GM21723 (cell line): ENCODE data around the gene TBC1D5.
"Not testable (repeated sequence)": the region's sequence is repeated elsewhere in the genome, so short reads cannot be mapped to it uniquely, and the experiment has no call there.

Experiments used
- ATAC-seq: cut with Tn5 transposase; IDR thresholded peaks from one replicate; pipeline ENCODE4 v1.9.1; 2021; ENCODE audit warnings: mild to moderate bottlenecking, moderate library complexity; ENCODE audit not compliant: unreplicated experiment

TBC1D5 gene

DNA sequence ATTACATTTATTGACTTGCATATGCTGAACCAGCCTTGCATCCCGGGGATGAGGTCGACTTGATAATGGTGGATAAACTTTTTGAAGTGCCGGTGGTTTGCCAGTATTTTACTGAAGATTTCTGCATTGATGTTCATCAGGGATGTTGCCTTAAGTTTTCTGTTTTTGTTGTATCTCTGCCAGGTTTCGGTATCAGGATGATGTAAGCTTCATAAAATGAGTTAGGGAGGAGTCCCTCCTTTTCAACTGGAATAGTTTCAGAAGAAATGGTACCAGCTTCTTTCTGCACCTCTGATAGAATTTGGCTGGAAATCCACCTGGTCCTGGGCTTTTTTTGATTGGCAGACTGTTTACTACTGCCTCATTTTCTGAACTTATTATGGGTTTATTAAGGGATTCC, 250.8 kb downstream of the TBC1D5 start:
- no peak for ATAC-seq

DNA sequence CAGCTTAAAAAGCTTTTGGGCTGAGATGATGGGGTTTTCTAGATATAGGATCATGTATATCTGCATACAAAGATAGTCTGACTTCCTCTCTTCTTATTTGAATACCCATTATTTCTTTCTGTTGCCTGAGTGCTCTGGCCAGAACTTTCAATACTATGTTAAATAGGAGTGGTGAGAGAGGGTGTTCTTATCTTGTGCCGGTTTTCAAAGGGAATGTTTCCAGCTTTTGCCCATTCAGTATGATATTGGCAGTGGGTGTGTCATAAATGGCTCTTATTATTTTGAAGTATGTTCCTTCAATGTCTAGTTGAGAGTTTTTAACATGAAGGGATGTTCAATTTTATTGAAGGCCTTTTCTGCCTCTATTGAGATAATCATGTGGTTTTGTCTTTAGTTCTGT, 251.2 kb downstream of the TBC1D5 start:
- ATAC-seq = not testable (repeated sequence)

DNA sequence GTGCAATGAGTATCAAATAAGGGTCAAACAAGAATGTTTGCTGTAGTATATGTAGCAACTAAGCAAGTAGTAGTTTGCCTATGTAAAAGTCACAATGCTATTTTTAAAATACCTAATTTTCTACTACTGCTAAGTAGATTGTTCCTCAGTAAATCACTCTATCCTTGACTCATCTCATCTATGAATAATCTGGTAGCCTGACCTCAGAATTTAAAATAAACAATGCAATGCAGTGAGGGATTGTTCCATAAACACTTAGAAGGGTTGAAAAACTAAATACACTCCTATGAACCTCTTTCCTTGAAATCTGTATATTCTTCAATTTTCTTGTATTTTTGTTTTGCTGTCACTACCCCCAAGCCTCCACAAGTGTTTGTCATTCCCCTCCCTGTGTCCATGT, 253.3 kb downstream of the TBC1D5 start:
- no peak for ATAC-seq

DNA sequence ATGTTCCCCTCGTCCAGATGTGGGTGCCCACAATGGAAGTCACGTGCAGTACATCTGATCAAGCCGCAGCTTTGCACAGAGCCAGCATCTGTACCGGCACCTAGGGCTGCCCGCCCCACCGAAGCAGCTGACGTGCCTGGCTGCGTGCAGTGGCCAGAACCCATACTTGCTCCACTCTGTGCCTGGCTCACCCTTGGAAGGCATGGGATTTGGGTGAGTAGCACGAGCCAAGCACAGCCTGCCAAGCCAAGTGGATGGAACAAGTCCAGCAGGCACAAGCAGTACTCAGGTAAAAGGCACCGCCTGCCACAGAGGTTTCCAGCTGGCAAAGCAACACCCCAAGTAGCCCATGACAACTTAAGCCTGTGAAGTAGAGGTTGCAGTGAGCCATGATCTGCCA, 261.3 kb downstream of the TBC1D5 start:
- no peak for ATAC-seq

DNA sequence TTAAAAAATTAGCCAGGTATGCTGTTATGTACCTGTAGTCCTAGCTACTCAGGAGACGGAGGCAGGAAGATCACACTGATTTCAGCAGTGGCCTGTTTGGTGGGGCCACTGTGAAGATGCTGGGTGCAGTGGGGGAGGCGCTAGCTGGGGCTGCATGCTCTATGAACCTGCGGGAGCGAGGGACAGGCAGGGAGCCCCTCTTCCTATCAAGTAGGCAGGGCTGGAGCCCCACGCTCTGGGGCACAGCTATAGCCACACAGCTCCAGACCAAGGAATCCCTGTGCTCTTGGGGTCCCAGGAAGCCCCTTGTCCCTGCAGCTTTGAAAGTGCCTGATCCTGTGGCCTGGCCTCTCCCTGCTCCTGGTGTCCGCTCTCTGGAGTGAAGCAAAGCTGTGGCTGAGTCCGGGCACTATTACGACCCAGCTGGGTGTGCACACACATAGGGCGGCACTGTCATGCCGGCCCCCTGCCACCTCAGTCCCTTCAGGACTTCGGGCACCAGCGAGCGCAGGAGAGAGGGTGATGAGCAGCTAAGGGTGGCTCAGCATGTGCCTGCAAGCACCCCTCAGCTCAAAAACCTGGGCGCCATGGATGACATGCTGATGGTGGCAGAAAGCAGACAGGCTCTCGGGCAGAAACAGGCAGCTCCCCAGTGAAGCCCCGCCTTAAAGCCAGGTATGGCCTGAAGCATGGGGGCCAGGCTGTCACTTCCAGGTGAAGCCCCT, 262.6 kb downstream of the TBC1D5 start:
- no peak for ATAC-seq

DNA sequence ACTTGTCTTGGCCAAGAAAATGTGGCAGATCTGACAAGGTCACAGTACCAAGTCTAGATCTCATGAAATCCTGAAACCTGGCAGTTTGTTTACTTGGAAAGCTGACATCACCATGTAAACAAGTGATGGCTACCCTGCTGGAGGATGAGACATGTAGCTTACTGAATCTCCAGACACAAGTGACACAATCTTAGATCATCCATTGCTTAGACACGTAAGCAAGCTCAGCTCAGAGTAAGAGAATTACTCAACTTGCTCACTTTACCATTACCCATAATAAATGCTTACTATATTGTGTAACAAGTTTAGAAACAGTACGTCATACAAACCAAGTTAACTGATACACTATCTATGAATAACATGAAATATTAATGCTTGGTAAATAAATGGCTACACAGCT, 263.8 kb downstream of the TBC1D5 start:
- no peak for ATAC-seq

DNA sequence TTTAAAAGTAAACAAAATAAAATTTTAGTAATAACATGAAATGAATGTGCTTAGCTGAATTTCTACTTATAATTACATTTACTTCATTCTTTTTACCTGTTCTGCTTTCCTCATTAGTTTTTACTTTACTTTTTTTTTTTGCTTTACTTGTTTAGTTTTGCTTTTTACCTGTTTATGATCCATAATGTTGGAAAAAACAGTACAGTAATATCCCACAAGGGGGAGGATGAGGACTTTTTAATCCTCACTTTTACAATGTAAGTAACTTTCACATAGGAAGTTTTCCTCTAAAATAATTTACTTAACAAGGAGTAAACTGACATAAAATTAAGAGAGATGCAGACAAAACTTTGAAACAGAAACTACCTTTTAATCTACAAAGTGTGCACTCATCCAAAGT, 268.7 kb downstream of the TBC1D5 start:
- no peak for ATAC-seq

DNA sequence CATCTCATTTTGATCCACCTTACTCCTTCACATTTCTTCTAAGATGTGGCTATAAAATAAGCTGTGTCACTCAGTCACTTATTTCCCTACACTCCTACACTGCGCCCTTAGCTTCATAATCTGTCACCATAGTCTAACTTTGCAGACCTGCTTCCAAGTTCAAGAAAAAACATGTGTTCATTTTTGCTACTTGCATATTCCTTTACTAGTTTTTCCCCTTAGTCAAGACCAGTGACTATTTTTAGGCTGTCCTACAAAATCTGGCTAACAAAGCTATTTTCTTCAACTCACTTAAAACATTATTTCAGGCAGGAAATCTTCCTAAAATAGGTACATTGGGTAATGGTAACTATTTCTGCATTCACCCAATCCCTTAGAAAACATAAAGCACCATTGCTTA, 272.5 kb downstream of the TBC1D5 start:
- no peak for ATAC-seq

DNA sequence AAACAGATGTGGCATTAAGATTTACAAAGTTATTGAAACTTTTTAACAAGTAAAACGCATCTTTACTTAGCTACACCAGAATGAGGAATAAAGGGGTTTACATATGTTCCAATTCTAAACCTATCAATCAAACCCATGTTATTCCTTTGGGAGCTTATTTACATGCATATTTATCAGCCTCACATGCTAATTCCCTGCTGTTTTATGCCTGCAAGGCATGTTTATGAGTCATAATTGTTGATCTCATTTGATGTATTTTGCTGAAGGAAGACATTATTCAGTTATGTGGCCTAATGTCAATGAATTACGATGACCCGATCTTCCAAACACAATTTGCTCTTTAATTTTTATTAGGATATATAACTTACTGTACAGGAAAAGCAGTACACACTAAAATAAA, 272.9 kb downstream of the TBC1D5 start:
- no peak for ATAC-seq

DNA sequence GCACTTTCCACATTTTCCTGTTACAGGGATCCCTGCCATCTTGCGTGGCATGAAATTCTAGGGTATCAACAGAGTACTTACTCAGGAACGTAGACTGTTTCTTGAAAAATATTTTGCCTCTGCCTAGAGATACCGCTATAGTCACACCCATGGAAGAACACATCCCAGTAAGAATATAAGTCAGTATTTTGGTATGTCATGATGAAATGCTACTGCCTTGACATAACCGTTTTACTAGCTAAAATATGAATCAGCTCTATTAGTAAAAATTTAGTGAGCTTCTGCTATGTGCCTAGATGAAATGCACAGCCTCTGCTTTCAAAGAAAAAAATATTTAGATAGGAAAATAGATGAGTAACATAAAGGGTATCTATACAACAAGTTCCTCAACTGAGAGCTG, 276.4 kb downstream of the TBC1D5 start:
- no peak for ATAC-seq

DNA sequence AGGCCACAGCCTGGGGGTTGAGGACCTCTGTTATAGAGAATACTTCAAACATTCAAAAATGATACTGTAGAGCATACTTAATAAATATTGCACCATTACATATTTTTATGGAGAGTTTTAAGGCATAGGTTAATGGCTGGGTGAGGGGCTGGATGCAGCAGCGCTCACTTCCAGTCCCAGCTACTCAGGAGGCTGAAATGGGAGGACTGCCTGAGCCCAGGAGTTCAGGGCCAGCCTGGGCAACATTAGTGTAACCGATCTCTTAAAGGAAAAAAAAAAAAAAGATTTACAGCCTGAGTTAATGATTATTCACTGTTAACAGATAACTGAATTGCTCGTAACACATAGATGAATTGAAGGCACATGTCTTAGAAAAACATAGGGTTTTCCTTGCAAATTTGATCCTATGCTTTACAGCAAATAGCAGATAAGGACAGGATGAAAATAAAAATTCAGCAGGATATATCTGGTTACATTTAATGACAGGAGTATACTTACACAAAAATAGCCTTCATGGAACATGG, 282.9 kb downstream of the TBC1D5 start:
- ATAC-seq = no peak

DNA sequence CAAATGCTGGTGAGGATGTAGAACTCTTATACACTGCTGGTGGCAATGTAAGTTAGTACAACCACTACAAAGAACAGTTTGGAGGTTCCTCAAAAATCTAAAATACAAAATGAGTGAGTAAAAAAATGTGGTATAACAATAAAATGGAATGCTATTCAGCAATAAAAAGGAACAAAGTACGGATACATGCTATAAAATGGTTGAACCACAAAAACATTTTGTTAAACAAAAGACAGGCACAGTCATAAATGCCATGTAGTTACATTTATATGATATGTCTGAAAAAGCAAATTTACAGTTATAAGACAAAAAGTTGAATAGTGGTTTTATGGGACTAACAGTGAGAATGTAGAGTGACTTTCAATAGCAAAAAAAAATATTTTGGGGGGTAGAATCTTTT, 285.8 kb downstream of the TBC1D5 start:
- ATAC-seq = no peak

DNA sequence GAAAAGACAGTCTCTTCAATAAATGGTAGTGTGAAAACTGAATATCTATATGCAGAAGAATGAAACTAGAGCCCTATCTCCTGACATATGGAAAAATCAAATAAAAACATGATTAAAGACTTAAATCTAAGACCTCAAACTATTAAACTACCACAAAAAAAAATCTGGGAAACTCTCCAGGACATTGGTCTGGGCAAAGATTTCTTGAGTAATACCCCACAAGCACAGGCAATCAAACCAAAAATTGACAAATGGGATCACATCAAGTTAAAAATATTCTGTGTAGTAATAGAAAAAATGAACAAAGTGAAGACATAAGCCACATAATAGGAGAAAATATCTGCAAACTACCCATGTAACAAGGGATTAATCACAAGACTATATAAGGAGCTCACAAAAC, 286.4 kb downstream of the TBC1D5 start:
- ATAC-seq = no peak

DNA sequence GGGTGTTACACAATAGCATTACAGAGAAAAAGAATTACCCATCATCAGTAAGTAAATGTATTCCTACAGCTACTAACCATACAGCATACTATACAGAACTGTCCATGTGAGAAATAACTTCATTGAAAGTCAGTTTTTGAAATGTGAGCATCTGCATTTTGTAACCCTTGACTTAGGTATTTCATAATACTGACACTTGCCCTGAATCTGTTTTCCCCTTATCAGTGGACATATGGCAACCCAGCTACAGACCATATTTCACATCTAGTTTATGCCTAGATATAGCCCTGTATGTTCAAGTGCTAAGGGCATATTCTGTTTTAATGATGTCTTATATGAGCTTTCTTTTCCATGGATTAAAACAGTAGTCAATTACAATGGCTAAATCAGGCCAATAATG, 297.6 kb downstream of the TBC1D5 start:
- no peak for ATAC-seq

DNA sequence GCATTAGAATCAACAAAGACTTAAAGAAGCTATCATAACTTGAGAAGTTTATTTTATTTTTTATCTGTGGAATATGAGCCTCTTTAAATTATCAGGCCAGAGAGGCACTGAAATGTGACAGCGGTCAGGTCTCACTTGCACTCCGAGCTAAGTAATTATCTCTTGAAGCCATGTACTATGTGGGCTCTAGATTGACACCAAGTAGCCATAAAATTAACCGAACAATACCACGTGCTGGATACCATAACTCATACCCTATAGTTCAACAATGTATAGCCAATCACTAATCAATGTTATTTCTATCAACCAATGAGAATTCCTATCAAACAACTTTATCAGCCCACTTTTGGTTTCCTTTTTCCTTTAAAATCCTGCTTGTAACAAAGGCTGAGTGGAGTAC, 299.3 kb downstream of the TBC1D5 start:
- ATAC-seq = no peak

DNA sequence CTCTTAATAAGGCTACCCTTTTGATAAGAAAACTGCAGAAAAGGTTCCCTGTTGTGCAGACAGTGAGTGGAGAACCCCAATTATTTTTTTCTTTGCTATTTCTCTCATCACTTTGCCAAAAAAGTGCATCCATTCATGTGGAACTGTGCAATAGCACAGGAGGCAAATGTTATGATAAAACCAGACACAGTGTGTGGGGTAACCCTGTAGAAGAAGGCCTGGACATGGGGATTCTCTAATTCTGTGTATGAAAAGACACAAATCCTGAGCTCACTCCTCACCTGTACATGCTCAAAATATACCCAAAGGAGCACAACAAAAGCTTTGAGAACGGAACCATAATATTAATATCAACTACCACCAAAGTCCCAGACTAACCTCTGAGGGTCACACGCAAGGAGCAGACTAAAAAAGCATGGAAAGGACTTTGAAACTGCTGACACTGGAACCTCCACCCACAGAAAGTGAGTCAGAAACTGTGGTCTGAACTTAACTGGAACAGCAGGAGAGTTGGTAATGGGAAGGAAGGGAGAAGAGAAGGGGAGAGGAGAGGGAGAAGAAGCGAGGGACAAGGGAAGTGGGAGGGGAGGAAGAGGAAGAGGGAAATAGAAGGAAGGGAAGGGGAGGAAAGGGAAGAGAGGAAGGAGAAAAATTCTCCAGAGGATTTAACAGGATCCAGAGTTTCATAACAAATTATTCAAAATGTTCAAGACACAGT, 299.9 kb downstream of the TBC1D5 start:
- ATAC-seq = no peak

DNA sequence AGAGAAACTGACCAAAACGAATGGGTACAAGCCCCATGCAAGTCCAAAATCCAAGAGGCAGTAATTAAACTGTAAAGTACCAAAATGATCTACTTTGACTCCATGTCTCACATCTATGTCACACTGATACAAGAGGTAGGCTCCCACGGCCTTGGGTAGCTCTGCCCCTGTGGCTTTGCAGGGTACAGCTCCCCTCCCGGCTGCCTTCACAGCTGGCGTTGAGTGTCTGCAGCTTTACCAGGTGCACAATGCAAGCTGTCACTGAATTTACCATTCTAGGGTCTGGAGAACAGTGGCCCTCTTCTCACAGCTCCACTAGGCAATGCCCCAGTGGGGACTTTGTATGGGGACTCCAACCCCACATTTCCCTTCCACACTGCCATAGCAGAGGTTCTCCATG, 308.6 kb downstream of the TBC1D5 start:
- ATAC-seq = no peak

DNA sequence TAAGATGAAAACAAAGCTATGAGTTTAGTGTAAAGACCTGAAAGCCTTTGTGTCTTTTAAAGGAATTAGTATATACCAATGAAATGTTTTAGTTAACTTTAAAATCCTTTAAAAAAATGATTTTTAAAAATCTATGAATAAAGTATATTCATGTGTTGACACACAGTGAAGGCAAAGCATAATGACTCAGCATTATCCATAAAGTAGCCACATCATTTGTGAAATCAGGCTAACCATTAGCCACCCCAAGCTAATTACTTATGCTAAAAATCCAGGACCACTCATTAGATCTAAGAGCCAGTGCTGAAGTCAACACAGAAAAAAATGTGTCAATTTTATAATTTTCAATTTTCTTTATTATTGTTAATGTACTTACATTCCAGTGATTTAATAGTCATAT, 310.2 kb downstream of the TBC1D5 start:
- ATAC-seq = no peak

DNA sequence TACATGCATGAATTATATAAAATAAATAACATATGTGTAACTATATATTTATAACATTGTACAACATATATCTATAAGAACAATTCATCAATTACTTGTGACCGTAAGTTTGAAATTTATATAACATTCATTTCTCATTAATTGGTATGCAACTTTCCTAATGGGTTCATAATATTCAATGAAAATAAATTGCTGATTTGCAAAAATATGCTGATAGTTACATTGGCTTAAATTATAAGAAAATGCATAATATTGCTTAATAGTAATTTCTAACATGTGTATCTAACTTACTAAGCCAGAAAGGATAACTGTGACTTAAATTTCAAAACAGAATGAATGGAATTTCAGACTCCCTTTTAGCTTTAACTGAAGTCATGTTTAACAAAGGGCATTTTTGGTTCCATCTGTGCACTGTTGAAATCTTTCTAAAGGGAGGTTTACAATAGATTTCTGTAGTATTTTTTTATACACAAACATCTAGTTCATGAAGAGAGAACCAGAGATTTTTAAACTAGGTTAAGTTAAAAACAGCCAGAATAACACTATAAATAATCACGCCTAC, 310.9 kb downstream of the TBC1D5 start:
- no peak for ATAC-seq

DNA sequence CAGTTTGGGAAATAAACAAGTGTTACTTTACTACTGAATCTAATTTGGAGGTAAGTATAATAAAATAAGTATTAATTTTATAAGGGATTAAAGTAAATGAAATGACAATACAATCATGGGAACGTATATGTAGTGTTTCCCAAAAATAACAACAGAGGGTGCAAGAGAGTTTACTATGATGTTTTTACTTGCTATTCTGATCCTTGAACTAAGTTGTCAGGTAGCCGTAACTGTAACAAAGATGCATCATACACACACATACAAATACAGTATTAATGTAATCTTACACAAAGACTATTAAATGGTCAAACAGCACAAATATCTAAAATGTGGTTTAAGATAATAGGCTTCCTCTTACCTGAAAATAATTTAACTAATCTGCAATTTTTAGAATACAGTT, 311.4 kb downstream of the TBC1D5 start:
- ATAC-seq = peak; percentile 62

DNA sequence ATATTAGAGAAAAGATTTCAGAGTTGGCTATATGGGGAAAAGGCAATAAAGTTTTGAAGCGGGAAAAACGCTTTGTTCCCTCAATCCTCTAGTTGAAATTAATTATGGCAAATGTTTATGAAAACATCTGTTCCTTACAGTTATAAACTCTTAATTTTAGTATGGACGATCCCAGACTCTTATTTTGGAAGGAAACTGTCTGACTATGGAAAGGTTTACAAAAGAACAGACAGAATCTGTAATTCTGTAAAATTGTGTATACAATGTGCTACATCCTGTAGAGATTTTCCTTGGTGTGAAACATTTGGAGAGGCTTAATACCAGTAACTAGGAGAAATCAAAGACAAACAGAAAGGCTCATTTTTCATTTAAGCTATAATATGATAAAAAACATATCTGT, 311.8 kb downstream of the TBC1D5 start:
- no peak for ATAC-seq
